Bronchial epithelial cell (primary cell): Measurements from ENCODE around the gene CCDC196. TPM values are rescaled to one million over a fixed set of nuclear protein-coding genes. Genes with fewer than 3 reads are reported as not detected.

ENCODE experiments used
- DNase-seq: peaks from one replicate; pipeline ENCODE4 v3.0.0-alpha.2; 2010; ENCODE audit warnings: low read depth
- FAIRE-seq: peaks from 2 replicates; lab custom pipeline; 2011; peaks lifted over from hg19 to GRCh38; lab: Jason Lieb, UNC
- H3K27me3 ChIP-seq: 2 replicates; pipeline ENCODE4 v1.5.1; 2011; ENCODE audit warnings: low read length; ENCODE audit not compliant: control insufficient read depth, insufficient read depth
- H3K36me3 ChIP-seq: 2 replicates; pipeline ENCODE4 v1.5.1; 2011; ENCODE audit warnings: low read length; ENCODE audit not compliant: control insufficient read depth, insufficient read depth
- H3K4me3 ChIP-seq: 2 replicates; pipeline ENCODE4 v1.5.1; 2011; ENCODE audit warnings: mild to moderate bottlenecking, low read depth, low read length, control low read depth
- total RNA-seq: library from RNA; depleted of rRNA; stranded (reverse); fragments of >200 nt; gene quantifications from 2 replicates; pipeline ENCODE4 v1.2.1, GENCODE V29; 2014
- TF ChIP-seq, protein P1 (sequence below): IDR thresholded peaks from 2 replicates; pipeline ENCODE4 v1.5.1; 2011; ENCODE audit warnings: mild to moderate bottlenecking, moderate library complexity, low read length, control low read depth, inconsistent platforms; ENCODE audit not compliant: insufficient read depth, severe bottlenecking

The CCDC196 gene
- total RNA-seq, 1 donor from 2014 or later = not detected

DNA sequence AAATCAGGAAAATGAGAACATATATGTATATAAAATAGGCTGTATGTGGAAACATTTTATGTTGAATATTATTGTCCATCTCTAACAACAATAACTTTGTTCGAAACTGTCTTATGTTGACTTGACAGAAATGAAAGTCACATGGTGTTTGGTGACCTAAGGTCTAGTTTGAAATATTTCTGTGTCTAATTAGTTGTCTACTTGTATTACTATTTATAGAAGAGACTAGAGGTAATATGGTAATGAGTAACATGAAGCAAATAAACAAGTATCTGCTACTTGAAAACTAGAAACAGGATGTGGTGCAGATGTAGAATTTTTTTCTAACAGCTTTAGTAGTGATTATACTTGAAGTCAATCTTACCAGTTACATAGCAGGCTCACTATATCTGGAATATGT, 25.7 kb downstream of the CCDC196 start:
- TF ChIP-seq, protein P1, sequence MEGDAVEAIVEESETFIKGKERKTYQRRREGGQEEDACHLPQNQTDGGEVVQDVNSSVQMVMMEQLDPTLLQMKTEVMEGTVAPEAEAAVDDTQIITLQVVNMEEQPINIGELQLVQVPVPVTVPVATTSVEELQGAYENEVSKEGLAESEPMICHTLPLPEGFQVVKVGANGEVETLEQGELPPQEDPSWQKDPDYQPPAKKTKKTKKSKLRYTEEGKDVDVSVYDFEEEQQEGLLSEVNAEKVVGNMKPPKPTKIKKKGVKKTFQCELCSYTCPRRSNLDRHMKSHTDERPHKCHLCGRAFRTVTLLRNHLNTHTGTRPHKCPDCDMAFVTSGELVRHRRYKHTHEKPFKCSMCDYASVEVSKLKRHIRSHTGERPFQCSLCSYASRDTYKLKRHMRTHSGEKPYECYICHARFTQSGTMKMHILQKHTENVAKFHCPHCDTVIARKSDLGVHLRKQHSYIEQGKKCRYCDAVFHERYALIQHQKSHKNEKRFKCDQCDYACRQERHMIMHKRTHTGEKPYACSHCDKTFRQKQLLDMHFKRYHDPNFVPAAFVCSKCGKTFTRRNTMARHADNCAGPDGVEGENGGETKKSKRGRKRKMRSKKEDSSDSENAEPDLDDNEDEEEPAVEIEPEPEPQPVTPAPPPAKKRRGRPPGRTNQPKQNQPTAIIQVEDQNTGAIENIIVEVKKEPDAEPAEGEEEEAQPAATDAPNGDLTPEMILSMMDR = no peak
- Histone ChIP-seq H3K27me3 (no peaks in the 10 kb centered on the region), H3K36me3 (no peaks in the 10 kb centered on the region), H3K4me3 (no peak overlapping the region)
- FAIRE-seq (no peak), DNase-seq (no peak)

GRCh38 chr14:66514213-66514612, 28.0 kb downstream of the CCDC196 start:
- H3K4me3 ChIP-seq = no peak overlapping the region
- no peaks in the 10 kb centered on the region for H3K36me3 ChIP-seq
- TF ChIP-seq, protein P1 = no peak
- DNase-seq (peak; percentile 58), FAIRE-seq (no peak)
- no peaks in the 10 kb centered on the region for H3K27me3 ChIP-seq

DNA sequence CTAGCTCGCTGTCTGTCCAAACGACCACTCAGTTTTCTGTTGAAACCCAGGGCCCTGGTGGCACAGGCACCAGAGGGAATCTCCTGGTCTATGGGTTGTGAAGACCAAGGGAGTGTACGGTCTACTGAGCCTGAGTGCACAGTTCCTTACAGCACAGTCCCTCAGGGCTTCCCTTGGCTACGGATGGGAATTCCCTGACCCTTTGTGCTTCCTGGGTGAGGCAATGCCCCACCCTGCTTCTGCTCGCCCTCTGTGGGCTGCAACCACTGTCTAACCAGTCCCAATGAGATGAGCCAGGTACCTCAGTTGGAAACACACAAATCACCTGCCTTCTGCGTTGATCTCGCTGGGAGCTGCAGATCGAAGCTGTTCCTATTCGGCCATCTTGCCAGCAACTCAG, 44.4 kb downstream of the CCDC196 start:
- FAIRE-seq (no peak), DNase-seq (peak; percentile 39)
- H3K27me3 ChIP-seq = no peaks in the 10 kb centered on the region
- no peak overlapping the region for H3K4me3 ChIP-seq
- TF ChIP-seq, protein P1 = no peak
- no peaks in the 10 kb centered on the region for H3K36me3 ChIP-seq

DNA sequence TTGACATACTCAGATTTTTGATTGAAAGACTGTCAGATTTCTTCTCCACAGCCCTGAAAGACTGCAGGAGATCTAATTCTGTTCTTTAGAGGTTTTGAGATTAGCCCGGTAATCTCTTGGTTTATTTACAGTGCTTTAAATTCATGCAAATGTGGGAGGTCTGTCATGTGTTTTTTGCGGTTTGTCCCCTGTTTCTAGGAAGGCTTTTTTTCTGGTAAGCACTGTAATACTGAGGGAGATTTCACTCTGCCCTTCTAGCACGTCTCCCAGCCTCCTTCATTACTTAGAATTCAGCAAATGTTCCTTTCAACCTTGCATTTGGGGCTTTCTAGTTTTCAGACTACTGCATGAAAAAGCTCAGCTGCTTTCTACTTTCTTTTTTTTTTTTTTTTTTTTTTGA, 52.9 kb downstream of the CCDC196 start:
- TF ChIP-seq, protein P1 = no peak
- DNase-seq (no peak), FAIRE-seq (no peak)
- H3K36me3 ChIP-seq = no peaks in the 10 kb centered on the region
- H3K4me3 ChIP-seq = no peak overlapping the region
- H3K27me3 ChIP-seq = no peaks in the 10 kb centered on the region

DNA sequence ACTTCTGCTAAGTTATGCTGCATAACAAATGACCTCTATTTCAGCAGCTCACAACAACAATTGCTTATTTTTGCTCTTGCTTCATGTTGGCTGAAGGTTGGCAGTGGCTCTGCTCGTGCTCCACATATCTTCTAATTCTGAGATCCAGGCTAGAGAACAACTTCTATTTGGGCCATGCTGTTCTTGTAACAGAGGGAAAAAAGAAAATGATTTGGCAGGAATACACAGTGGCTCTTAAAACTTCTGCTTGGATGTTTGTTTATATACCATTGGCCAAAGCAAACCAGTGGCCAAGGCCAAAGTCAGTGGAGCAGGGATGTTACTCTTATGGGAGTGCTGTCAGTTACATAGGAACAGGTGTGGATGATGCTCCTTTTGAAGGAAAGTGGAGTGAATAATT, 53.9 kb downstream of the CCDC196 start:
- no peak for FAIRE-seq
- TF ChIP-seq, protein P1 = no peak
- H3K36me3 ChIP-seq = no peaks in the 10 kb centered on the region

GRCh38 chr14:66541627-66542026, 55.5 kb downstream of the CCDC196 start:
- TF ChIP-seq, protein P1 = no peak
- H3K27me3 ChIP-seq = no peaks in the 10 kb centered on the region
- FAIRE-seq = no peak
- no peaks in the 10 kb centered on the region for H3K36me3 ChIP-seq
- no peak for DNase-seq
- no peak overlapping the region for H3K4me3 ChIP-seq

More for the DNA sequence above, 53.9 kb downstream of the CCDC196 start:
- no peak for DNase-seq
- Histone ChIP-seq H3K27me3 (no peaks in the 10 kb centered on the region), H3K4me3 (no peak overlapping the region)
